Pulmonary artery endothelial cell (primary cell): ENCODE measurements around the gene TJP3. TPM values are rescaled to one million over a fixed set of nuclear protein-coding genes. Genes with fewer than 3 reads are reported as not detected.
A peak's percentile ranks its signal among the peaks of the same experiment; 100 is the strongest.
"Not testable (repeated sequence)": the region's sequence is repeated elsewhere in the genome, so short reads cannot be mapped to it uniquely, and the experiment has no call there.

ENCODE experiments used
- DNase-seq: peaks from one replicate; pipeline ENCODE4 v3.0.0-alpha.2; 2011; ENCODE audit warnings: low read depth, low spot score
- total RNA-seq: library from RNA; depleted of rRNA; stranded (reverse); fragments of >200 nt; gene quantifications from 2 replicates; pipeline ENCODE4 v1.2.3, GENCODE V29; 2014

The TJP3 gene
- total RNA-seq, 1 donor from 2014 or later, result not detected

DNA sequence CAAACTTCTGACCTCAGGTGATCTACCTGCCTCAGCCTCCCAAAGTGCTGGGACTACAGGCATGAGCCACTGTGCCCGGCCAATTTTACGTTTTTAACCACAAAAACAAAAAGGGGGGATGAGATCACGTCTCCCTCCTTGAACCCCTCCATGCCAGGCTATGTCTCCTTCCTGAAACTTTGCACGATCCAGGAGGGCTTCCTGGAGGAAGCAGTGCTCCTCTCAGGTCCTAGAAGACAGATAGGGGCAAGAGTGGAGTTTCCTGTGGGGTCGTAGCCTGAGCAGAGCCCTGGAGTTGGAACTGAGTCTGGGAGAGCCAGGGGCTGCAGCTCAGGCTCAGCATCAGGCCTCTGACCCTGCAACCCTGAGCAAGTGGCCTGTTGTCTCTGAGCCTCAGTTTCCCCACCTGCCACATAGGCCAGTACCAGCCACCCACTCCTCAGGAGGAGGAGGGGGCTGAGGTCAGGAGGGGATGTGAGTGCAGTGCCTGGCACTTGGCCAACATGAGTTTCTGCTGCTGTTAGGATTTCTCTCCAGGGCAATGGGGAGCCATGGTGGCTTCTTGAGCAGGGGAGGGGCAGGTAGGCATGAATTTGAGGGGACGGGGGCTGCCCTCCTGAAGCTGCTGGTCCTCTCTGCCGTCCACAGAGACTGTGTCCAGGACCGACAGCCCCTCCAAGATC lies 37.3 kb downstream of the TJP3 start:
- no peak for DNase-seq

GRCh38 chr19:3746371-3747056 lies 38.3 kb downstream of the TJP3 start:
- no peak for DNase-seq

- DNase-seq, result no peak
These were observed 40.8 kb downstream of the TJP3 start for GRCh38 chr19:3748965-3749364.

DNA sequence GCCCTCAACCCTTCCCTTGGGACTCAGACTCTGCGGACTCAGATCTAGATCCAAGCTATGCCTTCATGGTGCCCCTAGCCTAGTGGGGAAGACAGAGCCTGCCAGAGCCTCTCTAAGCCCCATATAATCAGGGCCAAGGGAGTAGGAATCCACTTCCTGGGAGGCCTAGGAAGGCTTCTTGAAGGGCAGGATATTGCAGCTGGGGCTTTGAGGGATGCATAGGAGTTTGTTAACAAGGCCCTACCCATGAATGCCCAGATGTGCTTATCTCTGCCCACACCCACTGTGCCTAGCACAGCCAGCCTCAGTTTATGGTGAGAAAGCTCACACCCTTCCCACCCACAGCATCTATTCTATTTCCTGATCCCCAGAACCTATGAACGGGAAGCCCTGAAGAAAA lies 42.0 kb downstream of the TJP3 start:
- no peak for DNase-seq

- DNase-seq, result no peak
These were observed 43.1 kb downstream of the TJP3 start for GRCh38 chr19:3751236-3751635.

- no peak for DNase-seq
These were observed 44.3 kb downstream of the TJP3 start for GRCh38 chr19:3752492-3752891.

GRCh38 chr19:3753631-3754410 lies 45.6 kb downstream of the TJP3 start:
- DNase-seq, result no peak

GRCh38 chr19:3757705-3758104 lies 49.5 kb downstream of the TJP3 start:
- DNase-seq, result not testable (repeated sequence)

GRCh38 chr19:3758297-3758696 lies 50.1 kb downstream of the TJP3 start:
- DNase-seq, result not testable (repeated sequence)

GRCh38 chr19:3759482-3760254 lies 51.5 kb downstream of the TJP3 start:
- DNase-seq, result no peak

DNA sequence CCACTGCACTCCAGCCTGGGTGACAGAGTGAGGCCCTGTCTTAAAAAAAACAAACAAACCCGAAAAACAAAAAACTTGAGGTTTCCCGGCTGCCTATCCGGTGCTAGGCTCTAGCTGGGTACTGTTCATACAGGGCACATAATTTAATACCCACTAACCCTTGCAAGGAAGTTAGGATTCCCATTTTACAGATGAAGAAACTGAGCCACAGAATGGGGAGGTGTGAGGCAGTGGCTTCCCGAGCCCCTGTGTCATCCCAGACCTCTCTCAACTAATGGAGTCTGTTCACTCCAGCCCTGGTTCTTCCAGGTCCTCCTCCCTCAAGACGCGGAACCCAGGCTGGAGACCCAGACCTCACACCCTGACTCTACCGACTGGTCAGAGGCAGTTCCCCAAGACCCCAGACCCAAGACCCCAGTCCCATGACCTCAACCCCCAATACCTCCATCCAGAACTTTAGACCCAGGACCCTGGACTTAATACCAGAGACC lies 52.7 kb downstream of the TJP3 start:
- no peak for DNase-seq

- DNase-seq, result peak; percentile 36
These were observed 53.4 kb downstream of the TJP3 start, which contains the start of gene APBA3 for GRCh38 chr19:3761382-3762129. Gene APBA3, minus strand, starts transcription at chr19:3761692. Its CDS starts 1,428 bp downstream, at chr19:3760264.

- DNase-seq, result no peak
These were observed 53.9 kb downstream of the TJP3 start for GRCh38 chr19:3762130-3762473.

DNA sequence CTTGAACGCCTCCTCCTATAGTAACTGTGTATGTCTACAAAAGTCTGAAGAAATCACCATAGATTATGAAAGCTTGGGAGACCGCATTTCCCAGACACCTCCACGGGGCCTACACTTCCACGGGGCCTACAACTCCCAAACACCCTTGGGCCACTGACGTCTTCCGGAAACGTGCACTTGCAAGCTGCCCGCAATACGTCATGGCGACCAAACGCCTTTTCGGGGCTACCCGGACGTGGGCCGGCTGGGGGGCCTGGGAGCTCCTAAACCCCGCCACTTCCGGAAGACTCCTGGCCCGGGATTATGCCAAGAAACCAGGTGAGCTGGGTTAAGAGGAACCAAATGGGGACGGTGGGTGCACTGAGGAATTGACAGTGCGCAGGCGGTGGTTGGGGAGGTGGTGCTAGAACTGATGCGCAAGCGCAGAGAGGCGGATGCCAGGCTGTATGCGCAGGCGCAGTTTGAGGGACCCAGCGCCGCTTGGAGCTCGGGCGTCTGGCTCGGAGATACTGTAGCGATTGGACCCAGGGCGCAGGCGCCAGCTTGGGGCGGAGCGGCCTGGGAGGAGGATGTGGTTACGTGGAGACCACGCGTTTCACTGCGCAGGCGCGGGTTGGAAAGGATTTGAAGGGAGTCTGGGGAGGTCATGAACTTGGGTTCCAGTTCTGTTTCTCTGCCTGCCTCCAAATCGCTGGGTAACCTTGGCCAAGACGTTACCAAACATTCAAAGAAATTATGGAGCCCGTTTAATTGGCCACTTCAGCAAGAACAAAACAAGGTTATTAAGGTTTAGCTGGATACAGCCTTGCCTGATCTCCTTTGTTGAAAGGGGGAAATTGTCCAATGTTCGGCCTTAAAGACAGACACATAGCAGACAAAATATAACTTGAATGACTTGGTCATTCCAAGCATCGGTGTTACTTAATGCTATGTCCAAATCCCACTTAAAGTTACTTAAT lies 54.6 kb downstream of the TJP3 start, which contains the start of gene MRPL54:
MRPL54 (plus strand) TSS at position 182 of the 959 bp plus-strand sequence; CDS start at position 201, 19 bp downstream.
- DNase-seq, result peak; percentile 92

DNA sequence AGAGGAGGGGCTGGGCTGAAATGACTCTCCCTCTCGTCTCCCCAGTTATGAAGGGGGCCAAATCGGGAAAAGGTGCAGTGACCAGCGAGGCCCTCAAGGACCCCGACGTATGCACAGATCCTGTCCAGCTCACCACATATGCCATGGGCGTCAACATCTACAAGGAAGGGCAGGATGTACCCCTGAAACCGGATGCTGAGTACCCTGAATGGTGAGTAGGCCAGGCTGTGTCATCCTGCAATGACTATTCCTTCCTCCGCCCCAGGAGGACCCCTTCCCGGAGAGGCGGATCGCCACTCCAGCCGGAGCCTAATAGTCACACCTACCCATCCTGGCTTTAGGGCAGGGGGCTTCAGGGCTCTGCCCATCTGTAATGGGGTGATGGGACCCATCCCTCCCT lies 56.9 kb downstream of the TJP3 start:
- DNase-seq, result no peak

DNA sequence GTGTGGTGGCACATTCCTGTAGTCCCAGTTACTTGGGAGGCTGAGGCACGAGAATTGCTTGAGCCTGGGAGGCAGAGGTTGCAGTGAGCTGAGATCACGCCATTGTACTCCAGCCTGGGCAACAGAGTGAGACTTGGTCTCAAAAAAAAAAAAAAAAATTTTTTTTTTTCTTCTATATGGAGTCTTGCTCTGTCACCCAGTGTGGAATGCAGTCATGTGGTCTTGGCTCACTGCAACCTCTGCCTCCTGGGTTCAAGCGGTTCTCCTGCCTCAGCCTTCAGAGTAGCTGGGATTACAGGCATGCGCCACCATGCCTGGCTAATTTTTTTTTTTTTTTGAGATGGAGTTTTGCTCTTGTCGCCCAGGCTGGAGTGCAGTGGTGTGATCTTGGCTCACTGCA lies 57.6 kb downstream of the TJP3 start:
- DNase-seq, result not testable (repeated sequence)

GRCh38 chr19:3766520-3766919 lies 58.3 kb downstream of the TJP3 start:
- no peak for DNase-seq

GRCh38 chr19:3767050-3767449 lies 58.9 kb downstream of the TJP3 start:
- no peak for DNase-seq

GRCh38 chr19:3768015-3768747 lies 60.0 kb downstream of the TJP3 start:
- no peak for DNase-seq
